Caco-2 (cell line): ENCODE measurements around the gene PRKCB. TPM values are rescaled to one million over a fixed set of nuclear protein-coding genes. Genes with fewer than 3 reads are reported as not detected.

ENCODE experiments used
- BruUV-seq: library from RNA; stranded (reverse); fragments of 400-500 nt; replicated peaks from 2 replicates; lab custom pipeline; 2021; lab: Mats Ljungman, UMichigan
- CTCF ChIA-PET: fragments of 300-600 bp; sonication (Branson Sonifier 250); formaldehyde crosslinking; loops from one replicate; lab custom pipeline; 2022; ENCODE audit warnings: antibody characterized with exemption; lab: Charles Lee
- POLR2A ChIA-PET: fragments of 300-600 bp; sonication (Branson Sonifier 250); formaldehyde crosslinking; loops from one replicate; lab custom pipeline; 2022; ENCODE audit warnings: antibody characterized with exemption; lab: Charles Lee
- DNase-seq, 2 experiments: peaks; one replicate each; pipeline versions ENCODE4 v3.0.0 to v3.0.0-alpha.2; 2020 to 2022
- H3K27me3 ChIP-seq: replicated peaks from 2 replicates; pipeline ENCODE4 v1.6.0; 2011; ENCODE audit warnings: low read length; ENCODE audit not compliant: control insufficient read depth, insufficient read depth
- H3K36me3 ChIP-seq: 2 replicates; pipeline ENCODE4 v1.5.1; 2011; ENCODE audit warnings: low read length; ENCODE audit not compliant: control insufficient read depth, insufficient read depth
- H3K4me1 ChIP-seq: fragments of 250-450 bp; sonication (Bioruptor Pico); 2 replicates; pipeline ENCODE4 v1.5.1; 2020; ENCODE audit warnings: mild to moderate bottlenecking
- H3K4me3 ChIP-seq: 2 replicates; pipeline ENCODE4 v1.5.1; 2011; ENCODE audit warnings: low read depth, mild to moderate bottlenecking, control low read depth, low read length
- H3K9me3 ChIP-seq: fragments of 250-450 bp; sonication (Bioruptor Pico); 2 replicates; pipeline ENCODE4 v1.5.1; 2020; ENCODE audit warnings: mild to moderate bottlenecking, moderate library complexity
- H3K27ac Mint-ChIP-seq: one replicate; pipeline ENCODE4 v1.8.0; 2022; ENCODE audit warnings: mixed read lengths; ENCODE audit not compliant: unreplicated experiment
- H3K27me3 Mint-ChIP-seq: one replicate; pipeline ENCODE4 v1.8.0; 2022; ENCODE audit warnings: mixed read lengths; ENCODE audit not compliant: insufficient read depth, unreplicated experiment
- H3K36me3 Mint-ChIP-seq: one replicate; pipeline ENCODE4 v1.8.0; 2022; ENCODE audit warnings: mild to moderate bottlenecking, mixed read lengths; ENCODE audit not compliant: insufficient read depth, unreplicated experiment
- H3K4me1 Mint-ChIP-seq: one replicate; pipeline ENCODE4 v1.8.0; 2022; ENCODE audit warnings: low read depth, mixed read lengths; ENCODE audit not compliant: unreplicated experiment
- H3K4me3 Mint-ChIP-seq: one replicate; pipeline ENCODE4 v1.8.0; 2022; ENCODE audit warnings: mild to moderate bottlenecking, moderate library complexity, mixed read lengths; ENCODE audit not compliant: unreplicated experiment
- H3K9me3 Mint-ChIP-seq: one replicate; pipeline ENCODE4 v1.8.0; 2022; ENCODE audit warnings: mixed read lengths; ENCODE audit not compliant: unreplicated experiment
- intact Hi-C: fragments of 100-400 bp; cut with micrococcal nuclease; formaldehyde crosslinking; loops from one replicate; pipeline ENCODE4 v1.10.0; 2022; ENCODE audit not compliant: unreplicated experiment
- total RNA-seq: library from RNA; stranded (reverse); gene quantifications from 2 replicates; pipeline ENCODE4 v1.2.3, GENCODE V29; 2022
- TF ChIP-seq, protein P1 (sequence below), 2 experiments: fragments of 200-600 bp in 1 of 2; IDR thresholded peaks; 1 replicate in 1 of 2; 2 replicates in 1 of 2; pipeline versions ENCODE4 v1.5.1 to v1.8.0; 2011 to 2022; ENCODE audit warnings: antibody characterized with exemption in 1 of 2, control low read depth in 1 of 2, inconsistent platforms in 1 of 2, low read depth in 1 of 2, low read length in 1 of 2, mild to moderate bottlenecking in 1 of 2, moderate library complexity in 1 of 2; ENCODE audit not compliant: insufficient read depth in 1 of 2, severe bottlenecking in 1 of 2, unreplicated experiment in 1 of 2

Gene PRKCB
- total RNA-seq, 1 experiment from 2014 or later, result not detected

- POLR2A ChIA-PET, result no interaction called here
- no peaks in the 10 kb centered on the region for H3K27me3 ChIP-seq
- no peaks in the 10 kb centered on the region for H3K9me3 ChIP-seq
- H3K9me3 Mint-ChIP-seq, result no peaks in the 10 kb centered on the region
- no peaks in the 10 kb centered on the region for H3K36me3 ChIP-seq
- intact Hi-C loops, result no loop called here
- DNase-seq, result no peak
- peaks cover 2% of the 10 kb centered on the region for H3K27me3 Mint-ChIP-seq
- H3K4me1 Mint-ChIP-seq, result no peaks in the 10 kb centered on the region
- CTCF ChIA-PET, result no interaction called here
- no peak overlapping the region for H3K27ac Mint-ChIP-seq
- H3K4me3 ChIP-seq, result no peak overlapping the region
- H3K4me1 ChIP-seq, result no peaks in the 10 kb centered on the region
- TF ChIP-seq, protein P1, sequence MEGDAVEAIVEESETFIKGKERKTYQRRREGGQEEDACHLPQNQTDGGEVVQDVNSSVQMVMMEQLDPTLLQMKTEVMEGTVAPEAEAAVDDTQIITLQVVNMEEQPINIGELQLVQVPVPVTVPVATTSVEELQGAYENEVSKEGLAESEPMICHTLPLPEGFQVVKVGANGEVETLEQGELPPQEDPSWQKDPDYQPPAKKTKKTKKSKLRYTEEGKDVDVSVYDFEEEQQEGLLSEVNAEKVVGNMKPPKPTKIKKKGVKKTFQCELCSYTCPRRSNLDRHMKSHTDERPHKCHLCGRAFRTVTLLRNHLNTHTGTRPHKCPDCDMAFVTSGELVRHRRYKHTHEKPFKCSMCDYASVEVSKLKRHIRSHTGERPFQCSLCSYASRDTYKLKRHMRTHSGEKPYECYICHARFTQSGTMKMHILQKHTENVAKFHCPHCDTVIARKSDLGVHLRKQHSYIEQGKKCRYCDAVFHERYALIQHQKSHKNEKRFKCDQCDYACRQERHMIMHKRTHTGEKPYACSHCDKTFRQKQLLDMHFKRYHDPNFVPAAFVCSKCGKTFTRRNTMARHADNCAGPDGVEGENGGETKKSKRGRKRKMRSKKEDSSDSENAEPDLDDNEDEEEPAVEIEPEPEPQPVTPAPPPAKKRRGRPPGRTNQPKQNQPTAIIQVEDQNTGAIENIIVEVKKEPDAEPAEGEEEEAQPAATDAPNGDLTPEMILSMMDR (IDR thresholded peaks at IDR 0.05; ENCODE audit: insufficient read depth in 1 of 2, low read depth in 1 of 2, low read length in 1 of 2, severe bottlenecking in 1 of 2, unreplicated experiment in 1 of 2), result no peak
- H3K36me3 Mint-ChIP-seq, result no peaks in the 10 kb centered on the region
- H3K4me3 Mint-ChIP-seq, result no peak overlapping the region
- no TSS peak for BruUV-seq
Observed at GRCh38 chr16:23902034-23902747, 66.4 kb downstream of the PRKCB start.

DNA sequence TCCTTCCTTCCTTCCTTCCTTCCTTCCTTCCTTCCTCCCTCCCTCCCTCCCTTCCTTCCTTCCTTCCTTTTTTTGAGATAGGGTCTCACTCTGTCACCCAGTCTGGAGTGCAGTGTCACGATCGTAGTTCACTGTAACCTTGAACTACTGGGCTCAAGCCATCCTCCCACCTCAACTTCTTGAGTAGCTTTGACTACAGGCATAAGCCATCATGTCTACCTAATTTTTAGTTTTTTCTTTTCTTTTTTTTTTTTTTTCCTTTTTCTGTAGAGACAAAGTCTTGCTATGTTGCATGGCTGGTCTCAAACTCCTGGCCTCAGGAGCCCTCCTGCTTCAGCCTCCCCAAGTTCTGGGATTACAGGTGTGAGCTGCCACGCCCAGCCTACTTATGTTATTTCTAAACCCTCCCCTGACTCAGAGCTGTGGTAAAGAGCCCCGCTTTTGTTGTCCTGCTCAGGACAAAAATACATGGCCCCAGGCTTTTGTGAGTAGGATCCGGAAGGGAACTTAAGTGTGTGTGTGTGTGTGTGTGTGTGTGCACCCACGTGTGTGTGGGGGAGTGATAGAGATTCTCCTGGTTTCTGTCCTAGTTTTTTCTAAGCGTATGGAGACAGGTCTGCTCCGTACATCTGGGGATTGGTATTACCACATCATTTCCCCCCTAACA, 67.1 kb downstream of the PRKCB start:
- no peak for DNase-seq
- no peaks in the 10 kb centered on the region for H3K4me1 ChIP-seq
- H3K4me3 ChIP-seq, result no peak overlapping the region
- H3K36me3 ChIP-seq, result no peaks in the 10 kb centered on the region
- intact Hi-C loops, result no loop called here
- POLR2A ChIA-PET, result no interaction called here
- TF ChIP-seq, protein P1 (IDR thresholded peaks at IDR 0.05; ENCODE audit: insufficient read depth in 1 of 2, low read depth in 1 of 2, low read length in 1 of 2, severe bottlenecking in 1 of 2, unreplicated experiment in 1 of 2), result no peak
- no peaks in the 10 kb centered on the region for H3K9me3 ChIP-seq
- no peaks in the 10 kb centered on the region for H3K36me3 Mint-ChIP-seq
- H3K27ac Mint-ChIP-seq, result no peak overlapping the region
- no peaks in the 10 kb centered on the region for H3K27me3 ChIP-seq
- no TSS peak for BruUV-seq
- H3K4me3 Mint-ChIP-seq, result no peak overlapping the region
- CTCF ChIA-PET, result no interaction called here
- no peaks in the 10 kb centered on the region for H3K9me3 Mint-ChIP-seq
- H3K4me1 Mint-ChIP-seq, result no peaks in the 10 kb centered on the region
- peaks cover 2% of the 10 kb centered on the region for H3K27me3 Mint-ChIP-seq

GRCh38 chr16:23905027-23905426, 69.2 kb downstream of the PRKCB start:
- Histone ChIP-seq H3K27me3 (no peaks in the 10 kb centered on the region), H3K9me3 (no peaks in the 10 kb centered on the region), H3K36me3 (no peaks in the 10 kb centered on the region), H3K4me1 (no peaks in the 10 kb centered on the region), H3K4me3 (no peak overlapping the region)
- TF ChIP-seq, protein P1 (IDR thresholded peaks at IDR 0.05; ENCODE audit: insufficient read depth in 1 of 2, low read depth in 1 of 2, low read length in 1 of 2, severe bottlenecking in 1 of 2, unreplicated experiment in 1 of 2), result no peak
- intact Hi-C loops, result no loop called here
- no peak overlapping the region for H3K4me3 Mint-ChIP-seq
- BruUV-seq, result no TSS peak
- peaks cover 2% of the 10 kb centered on the region for H3K27me3 Mint-ChIP-seq
- no peaks in the 10 kb centered on the region for H3K9me3 Mint-ChIP-seq
- H3K36me3 Mint-ChIP-seq, result no peaks in the 10 kb centered on the region
- CTCF ChIA-PET, result no interaction called here
- peak in 1 of 2 experiments; percentile 2 for DNase-seq
- no peak overlapping the region for H3K27ac Mint-ChIP-seq
- POLR2A ChIA-PET, result no interaction called here
- no peaks in the 10 kb centered on the region for H3K4me1 Mint-ChIP-seq
